Measurements from ENCODE around the gene TSPYL1. TPM values are rescaled to one million over a fixed set of nuclear protein-coding genes. Genes with fewer than 3 reads are reported as not detected.

TSPYL1 gene
- total RNA-seq, 1 donor, result 114 TPM

DNA sequence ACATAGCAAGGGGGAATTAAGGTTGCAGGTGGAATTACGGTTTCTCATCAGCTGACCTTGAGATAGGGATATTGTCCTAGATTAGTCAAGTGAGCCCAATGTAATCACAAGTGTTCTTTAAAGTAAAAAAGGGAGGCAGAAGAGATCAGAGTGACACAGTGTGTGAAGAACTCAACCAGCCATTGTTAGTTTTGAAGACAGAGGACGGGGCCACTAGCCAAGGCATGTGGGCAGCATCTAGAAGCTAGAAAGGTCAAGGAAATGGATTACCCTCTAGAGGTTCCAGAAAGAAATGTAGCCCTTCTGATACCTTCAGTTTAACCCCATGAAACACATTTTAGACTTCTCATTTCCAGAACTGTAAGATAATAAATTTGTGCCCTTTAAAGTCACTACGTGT, 18.5 kb upstream of the TSPYL1 start:
- TF ChIP-seq, protein P1, sequence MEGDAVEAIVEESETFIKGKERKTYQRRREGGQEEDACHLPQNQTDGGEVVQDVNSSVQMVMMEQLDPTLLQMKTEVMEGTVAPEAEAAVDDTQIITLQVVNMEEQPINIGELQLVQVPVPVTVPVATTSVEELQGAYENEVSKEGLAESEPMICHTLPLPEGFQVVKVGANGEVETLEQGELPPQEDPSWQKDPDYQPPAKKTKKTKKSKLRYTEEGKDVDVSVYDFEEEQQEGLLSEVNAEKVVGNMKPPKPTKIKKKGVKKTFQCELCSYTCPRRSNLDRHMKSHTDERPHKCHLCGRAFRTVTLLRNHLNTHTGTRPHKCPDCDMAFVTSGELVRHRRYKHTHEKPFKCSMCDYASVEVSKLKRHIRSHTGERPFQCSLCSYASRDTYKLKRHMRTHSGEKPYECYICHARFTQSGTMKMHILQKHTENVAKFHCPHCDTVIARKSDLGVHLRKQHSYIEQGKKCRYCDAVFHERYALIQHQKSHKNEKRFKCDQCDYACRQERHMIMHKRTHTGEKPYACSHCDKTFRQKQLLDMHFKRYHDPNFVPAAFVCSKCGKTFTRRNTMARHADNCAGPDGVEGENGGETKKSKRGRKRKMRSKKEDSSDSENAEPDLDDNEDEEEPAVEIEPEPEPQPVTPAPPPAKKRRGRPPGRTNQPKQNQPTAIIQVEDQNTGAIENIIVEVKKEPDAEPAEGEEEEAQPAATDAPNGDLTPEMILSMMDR (IDR thresholded peaks at IDR 0.05; ENCODE audit: insufficient read depth, low read depth, low read length), result no peak
- H3K4me3 ChIP-seq (ENCODE audit: low read depth, low read length), result no peak overlapping the region
- DNase-seq (ENCODE audit: low read depth), result no peak

DNA sequence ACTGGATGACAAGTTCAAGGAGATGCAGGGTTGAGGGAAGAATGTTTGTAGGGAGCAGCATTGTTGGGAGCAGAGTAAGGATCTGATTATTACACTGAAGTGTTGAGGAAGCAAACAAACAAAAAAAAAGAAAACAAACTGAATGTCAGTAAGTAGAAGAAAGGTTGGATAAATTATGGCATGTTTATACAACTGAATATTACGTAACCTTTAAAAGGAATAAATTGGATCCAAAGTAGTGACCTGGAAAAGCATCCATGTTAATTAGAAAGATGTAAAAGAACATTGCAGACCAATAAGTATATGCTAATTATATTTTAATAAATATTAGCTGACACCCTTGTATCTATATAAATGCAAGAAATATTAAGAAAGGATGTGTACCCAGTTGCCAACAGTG, 12.8 kb upstream of the TSPYL1 start:
- no peak for DNase-seq (ENCODE audit: low read depth)
- no peak overlapping the region for H3K4me3 ChIP-seq (ENCODE audit: low read depth, low read length)
- TF ChIP-seq, protein P1 (IDR thresholded peaks at IDR 0.05; ENCODE audit: insufficient read depth, low read depth, low read length), result no peak

DNA sequence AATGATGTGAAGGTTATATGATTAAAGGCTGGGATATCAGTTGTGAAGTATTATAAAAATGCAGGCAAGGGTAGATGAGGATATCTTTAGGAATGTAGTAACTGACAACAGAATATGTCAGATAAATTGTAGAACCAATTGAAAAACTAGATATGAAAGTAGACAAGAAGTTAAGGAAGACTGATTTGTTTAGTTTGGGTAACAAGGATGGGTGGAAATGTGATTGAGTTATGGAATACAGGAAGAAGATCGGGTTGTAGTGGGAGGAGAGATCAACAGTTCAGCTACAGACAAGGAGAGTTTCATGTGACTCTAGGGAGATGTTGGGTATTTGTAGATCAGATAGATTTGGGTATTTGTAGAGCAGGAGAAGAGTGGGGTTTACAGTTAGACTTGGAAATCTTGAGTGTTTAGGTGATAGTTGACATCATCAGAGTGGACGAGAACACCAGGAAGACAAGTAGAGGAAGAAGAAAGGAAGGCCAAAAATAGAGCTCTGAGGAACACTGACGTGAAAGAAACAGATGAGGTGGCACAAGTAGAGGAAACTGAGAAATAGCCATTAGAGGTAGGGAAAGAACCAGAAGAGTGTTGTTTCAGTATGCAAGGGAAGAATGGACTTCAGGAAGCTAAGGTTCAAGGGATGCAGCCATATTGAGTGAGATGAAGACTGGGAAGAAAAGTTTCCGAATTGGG, 12.1 kb upstream of the TSPYL1 start:
- DNase-seq (ENCODE audit: low read depth), result no peak
- no peak overlapping the region for H3K4me3 ChIP-seq (ENCODE audit: low read depth, low read length)
- TF ChIP-seq, protein P1 (IDR thresholded peaks at IDR 0.05; ENCODE audit: insufficient read depth, low read depth, low read length), result no peak

DNA sequence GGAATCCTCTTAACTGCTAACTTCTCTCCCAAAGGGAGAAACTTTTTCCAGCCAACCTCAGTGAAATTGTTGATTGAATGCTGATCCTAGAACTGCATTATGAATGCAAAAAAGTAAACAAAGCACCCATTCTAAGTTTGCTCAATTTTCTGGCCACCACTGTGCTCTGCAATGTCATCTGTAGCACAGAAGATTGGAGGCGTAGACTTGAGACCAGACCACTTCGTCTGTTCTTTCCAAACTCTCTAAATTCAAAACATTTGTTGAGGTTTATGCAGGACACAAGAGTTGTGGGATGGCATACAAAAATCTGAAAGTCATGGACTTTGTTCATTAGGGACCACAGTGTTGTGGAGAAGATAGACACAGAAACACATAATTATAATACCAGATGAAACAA, 11.1 kb upstream of the TSPYL1 start:
- no peak for DNase-seq (ENCODE audit: low read depth)
- H3K4me3 ChIP-seq (ENCODE audit: low read depth, low read length), result no peak overlapping the region
- TF ChIP-seq, protein P1 (IDR thresholded peaks at IDR 0.05; ENCODE audit: insufficient read depth, low read depth, low read length), result no peak

DNA sequence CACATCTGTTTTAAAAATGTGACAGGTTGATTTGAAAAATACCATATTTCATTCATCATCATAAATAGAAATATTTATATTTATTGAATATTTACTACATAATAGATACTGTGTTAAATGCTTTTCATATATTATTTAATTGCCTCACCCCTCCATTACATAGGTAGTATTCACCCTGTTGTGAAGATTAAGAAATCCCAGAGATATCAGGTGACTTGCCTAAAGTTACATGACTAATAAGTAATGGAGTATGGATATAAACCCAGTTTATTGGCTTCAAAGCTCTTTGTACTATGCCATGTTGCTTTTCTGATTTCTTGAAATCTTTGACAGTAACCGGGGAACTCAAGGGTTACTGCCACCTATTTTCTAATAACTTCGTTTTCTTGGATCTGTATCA, 10.1 kb upstream of the TSPYL1 start:
- H3K4me3 ChIP-seq (ENCODE audit: low read depth, low read length), result no peak overlapping the region
- TF ChIP-seq, protein P1 (IDR thresholded peaks at IDR 0.05; ENCODE audit: insufficient read depth, low read depth, low read length), result no peak
- no peak for DNase-seq (ENCODE audit: low read depth)

DNA sequence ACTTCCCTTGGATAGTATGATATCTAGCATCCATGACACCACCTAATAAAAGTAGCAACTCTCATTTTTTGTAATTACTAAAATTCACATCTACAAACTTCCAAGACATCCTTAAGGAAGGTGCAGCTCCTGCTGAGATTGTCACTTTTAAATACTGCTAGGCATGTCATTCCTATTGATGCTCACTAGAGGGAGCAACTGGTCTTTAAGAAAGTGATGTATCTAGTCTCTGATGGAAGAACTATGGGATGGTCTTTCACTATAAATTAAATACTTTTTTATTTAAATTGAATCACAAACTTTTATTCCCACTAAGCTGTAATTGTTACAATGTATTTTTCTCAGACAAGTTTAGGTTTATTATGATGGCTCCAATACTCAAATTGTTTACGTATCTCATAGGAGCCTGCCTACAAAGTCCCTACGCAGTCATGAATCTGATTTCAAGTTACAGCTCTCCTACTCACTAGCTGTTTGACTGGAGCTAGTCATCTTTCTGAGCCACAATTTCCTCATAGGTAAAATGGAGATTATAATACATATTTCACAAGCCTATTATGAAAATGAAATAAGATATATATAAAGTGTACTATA, 8.1 kb upstream of the TSPYL1 start:
- peak; percentile 70 for DNase-seq (ENCODE audit: low read depth)
- H3K4me3 ChIP-seq (ENCODE audit: low read depth, low read length), result no peak overlapping the region
- TF ChIP-seq, protein P1 (IDR thresholded peaks at IDR 0.05; ENCODE audit: insufficient read depth, low read depth, low read length), result peak; percentile 87
